Calu3 (cell line): ENCODE measurements around the gene ZIM2. TPM values are rescaled to one million over a fixed set of nuclear protein-coding genes. Genes with fewer than 3 reads are reported as not detected.
"Not testable (repeated sequence)": the region's sequence is repeated elsewhere in the genome, so short reads cannot be mapped to it uniquely, and the experiment has no call there.

Experiments
- BruUV-seq: library from RNA; stranded (reverse); fragments of 400-500 nt; replicated peaks from 2 replicates; lab custom pipeline; 2021; lab: Mats Ljungman, UMichigan
- CTCF ChIA-PET: fragments of 300-600 bp; sonication (Branson Sonifier 250); formaldehyde crosslinking; loops from one replicate; lab custom pipeline; 2022; ENCODE audit warnings: antibody characterized with exemption; lab: Charles Lee
- DNase-seq: peaks from one replicate; pipeline ENCODE4 v3.0.0; 2022
- H3K27ac Mint-ChIP-seq: one replicate; pipeline ENCODE4 v1.8.0; 2022; ENCODE audit warnings: mixed read lengths; ENCODE audit not compliant: unreplicated experiment
- H3K27me3 Mint-ChIP-seq: one replicate; pipeline ENCODE4 v1.8.0; 2022; ENCODE audit warnings: mixed read lengths; ENCODE audit not compliant: unreplicated experiment
- H3K36me3 Mint-ChIP-seq: one replicate; pipeline ENCODE4 v1.8.0; 2022; ENCODE audit warnings: mild to moderate bottlenecking, moderate library complexity, mixed read lengths; ENCODE audit not compliant: insufficient read depth, unreplicated experiment
- H3K4me1 Mint-ChIP-seq: one replicate; pipeline ENCODE4 v1.8.0; 2022; ENCODE audit warnings: mild to moderate bottlenecking, low read depth, mixed read lengths; ENCODE audit not compliant: unreplicated experiment
- H3K4me3 Mint-ChIP-seq: one replicate; pipeline ENCODE4 v1.8.0; 2022; ENCODE audit warnings: mild to moderate bottlenecking, low read depth, moderate library complexity, mixed read lengths; ENCODE audit not compliant: unreplicated experiment
- H3K9me3 Mint-ChIP-seq: one replicate; pipeline ENCODE4 v1.8.0; 2022; ENCODE audit warnings: low read depth, mixed read lengths; ENCODE audit not compliant: unreplicated experiment
- intact Hi-C: fragments of 100-400 bp; cut with micrococcal nuclease; formaldehyde crosslinking; loops from one replicate; pipeline ENCODE4 v1.10.0; 2022; ENCODE audit not compliant: unreplicated experiment
- total RNA-seq: library from RNA; stranded (reverse); gene quantifications from 2 replicates; pipeline ENCODE4 v1.2.3, GENCODE V29; 2022
- TF ChIP-seq, protein P1 (sequence below): fragments of 200-600 bp; IDR thresholded peaks from one replicate; pipeline ENCODE4 v1.8.0; 2022; ENCODE audit warnings: antibody characterized with exemption; ENCODE audit not compliant: unreplicated experiment

Gene ZIM2
- total RNA-seq, 1 experiment from 2014 or later, result not detected

DNA sequence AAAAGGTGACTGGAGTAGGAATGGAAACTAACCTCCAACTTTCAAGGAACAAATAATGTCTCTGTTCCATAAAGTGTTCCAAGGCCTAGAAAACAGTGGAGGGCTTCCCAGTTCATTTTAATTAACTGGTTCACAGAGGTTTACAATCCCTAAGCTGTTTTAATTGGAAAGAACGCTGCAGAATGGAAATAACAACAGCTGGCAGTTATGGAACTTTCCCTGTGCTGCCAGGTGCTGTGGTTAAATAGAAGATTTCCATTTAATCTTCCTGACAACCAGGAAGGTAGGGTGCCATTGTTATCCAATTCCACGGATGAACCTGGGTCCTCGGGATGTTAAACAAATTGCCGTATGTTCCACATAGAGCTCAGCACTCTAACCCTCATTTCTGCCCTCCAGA, 22.2 kb upstream of the ZIM2 start:
- H3K9me3 Mint-ChIP-seq, result peaks cover 20% of the 10 kb centered on the region
- CTCF ChIA-PET, result interaction anchor here (0.9 kb wide), 1 partner anchor 12 kb away, joined by 3 read pairs; no protein-coding TSS in a partner anchor

DNA sequence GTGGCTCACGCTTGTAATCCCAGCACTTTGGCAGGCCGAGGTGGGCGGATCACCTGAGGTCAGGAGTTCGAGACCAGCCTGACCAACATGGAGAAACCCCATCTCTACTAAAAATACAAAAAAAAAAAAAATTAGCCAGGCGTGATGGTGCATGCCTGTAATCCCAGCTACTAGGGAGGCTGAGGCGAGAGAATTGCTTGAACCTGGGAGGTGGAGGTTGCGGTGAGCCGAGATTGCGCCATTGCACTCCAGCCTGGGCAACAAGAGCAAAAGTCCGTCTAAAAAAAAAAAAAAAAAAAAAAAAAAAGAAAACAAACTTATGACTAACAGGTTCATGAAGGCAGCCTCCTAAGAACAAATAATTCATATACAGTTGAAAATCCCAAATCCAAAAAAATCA, 19.9 kb upstream of the ZIM2 start:
- BruUV-seq, DNase-seq, H3K27ac Mint-ChIP-seq, intact Hi-C loops, H3K27me3 Mint-ChIP-seq, H3K4me3 Mint-ChIP-seq, H3K4me1 Mint-ChIP-seq, H3K36me3 Mint-ChIP-seq: not testable (repeated sequence)
- H3K9me3 Mint-ChIP-seq, result peaks cover 27% of the 10 kb centered on the region
- CTCF ChIA-PET, result interaction anchor here (0.7 kb wide), 1 partner anchor 39 kb away, joined by 5 read pairs; no protein-coding TSS in a partner anchor

More for the DNA sequence above, 22.2 kb upstream of the ZIM2 start:
- no peaks in the 10 kb centered on the region for H3K36me3 Mint-ChIP-seq
- TF ChIP-seq, protein P1, sequence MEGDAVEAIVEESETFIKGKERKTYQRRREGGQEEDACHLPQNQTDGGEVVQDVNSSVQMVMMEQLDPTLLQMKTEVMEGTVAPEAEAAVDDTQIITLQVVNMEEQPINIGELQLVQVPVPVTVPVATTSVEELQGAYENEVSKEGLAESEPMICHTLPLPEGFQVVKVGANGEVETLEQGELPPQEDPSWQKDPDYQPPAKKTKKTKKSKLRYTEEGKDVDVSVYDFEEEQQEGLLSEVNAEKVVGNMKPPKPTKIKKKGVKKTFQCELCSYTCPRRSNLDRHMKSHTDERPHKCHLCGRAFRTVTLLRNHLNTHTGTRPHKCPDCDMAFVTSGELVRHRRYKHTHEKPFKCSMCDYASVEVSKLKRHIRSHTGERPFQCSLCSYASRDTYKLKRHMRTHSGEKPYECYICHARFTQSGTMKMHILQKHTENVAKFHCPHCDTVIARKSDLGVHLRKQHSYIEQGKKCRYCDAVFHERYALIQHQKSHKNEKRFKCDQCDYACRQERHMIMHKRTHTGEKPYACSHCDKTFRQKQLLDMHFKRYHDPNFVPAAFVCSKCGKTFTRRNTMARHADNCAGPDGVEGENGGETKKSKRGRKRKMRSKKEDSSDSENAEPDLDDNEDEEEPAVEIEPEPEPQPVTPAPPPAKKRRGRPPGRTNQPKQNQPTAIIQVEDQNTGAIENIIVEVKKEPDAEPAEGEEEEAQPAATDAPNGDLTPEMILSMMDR, result no peak
- H3K27ac Mint-ChIP-seq, result no peak overlapping the region
- DNase-seq, result no peak
- H3K27me3 Mint-ChIP-seq, result no peaks in the 10 kb centered on the region
- BruUV-seq, result no TSS peak
- H3K4me1 Mint-ChIP-seq, result no peaks in the 10 kb centered on the region
- intact Hi-C loops, result no loop called here
- no peak overlapping the region for H3K4me3 Mint-ChIP-seq

DNA sequence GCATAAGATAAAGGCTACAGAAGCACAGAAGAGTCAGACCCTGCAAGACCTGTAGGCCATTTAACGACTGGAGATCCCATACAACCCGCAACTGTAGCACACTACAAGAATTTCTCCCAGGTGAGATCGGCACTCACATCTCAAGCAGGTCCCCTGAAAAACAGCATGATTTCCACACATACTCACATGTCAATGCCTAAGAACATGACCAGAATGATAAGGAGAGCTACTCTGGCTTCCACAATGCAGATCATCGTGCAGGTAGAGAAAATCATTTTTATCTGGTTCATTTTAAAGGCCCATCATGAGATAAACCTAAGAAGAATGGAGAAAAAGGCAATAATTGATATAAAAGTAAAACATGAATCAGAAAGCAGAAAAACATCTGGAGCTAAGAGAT, 17.5 kb upstream of the ZIM2 start:
- Mint-ChIP-seq H3K27me3 (no peaks in the 10 kb centered on the region), H3K36me3 (no peaks in the 10 kb centered on the region), H3K4me3 (no peak overlapping the region), H3K4me1 (no peaks in the 10 kb centered on the region), H3K27ac (no peak overlapping the region), H3K9me3 (peaks cover 21% of the 10 kb centered on the region)
- intact Hi-C loops, result no loop called here
- CTCF ChIA-PET, result interaction anchor here (1.1 kb wide), 1 partner anchor 31 kb away, joined by 4 read pairs; no protein-coding TSS in a partner anchor
- TF ChIP-seq, protein P1, result no peak
- BruUV-seq, result no TSS peak
- no peak for DNase-seq

DNA sequence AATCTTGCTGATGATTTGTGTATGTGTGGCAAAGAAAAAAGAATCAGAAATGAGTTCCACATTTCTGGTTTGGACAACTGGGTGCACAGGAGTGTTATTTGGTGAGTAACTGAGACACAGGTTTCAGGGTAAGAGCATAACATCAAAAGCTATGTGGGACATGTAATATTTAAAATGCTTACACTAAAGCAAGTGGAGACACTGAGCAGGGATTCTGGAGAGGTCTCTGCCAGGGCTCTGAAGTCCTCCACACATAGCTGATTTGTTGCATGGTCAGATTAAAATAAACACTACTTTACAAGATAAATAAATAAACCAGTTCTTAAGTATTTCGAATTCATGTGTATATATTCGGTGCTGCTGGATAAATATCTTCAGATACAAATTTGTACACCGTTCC, 16.3 kb upstream of the ZIM2 start:
- Mint-ChIP-seq H3K4me3 (no peak overlapping the region), H3K9me3 (peaks cover 25% of the 10 kb centered on the region), H3K36me3 (no peaks in the 10 kb centered on the region), H3K4me1 (no peaks in the 10 kb centered on the region), H3K27me3 (no peaks in the 10 kb centered on the region), H3K27ac (no peak overlapping the region)
- intact Hi-C loops, result no loop called here
- TF ChIP-seq, protein P1, result no peak
- CTCF ChIA-PET, result interaction anchor here (1.1 kb wide), 1 partner anchor 32 kb away, joined by 4 read pairs; no protein-coding TSS in a partner anchor
- no TSS peak for BruUV-seq
- DNase-seq, result no peak

DNA sequence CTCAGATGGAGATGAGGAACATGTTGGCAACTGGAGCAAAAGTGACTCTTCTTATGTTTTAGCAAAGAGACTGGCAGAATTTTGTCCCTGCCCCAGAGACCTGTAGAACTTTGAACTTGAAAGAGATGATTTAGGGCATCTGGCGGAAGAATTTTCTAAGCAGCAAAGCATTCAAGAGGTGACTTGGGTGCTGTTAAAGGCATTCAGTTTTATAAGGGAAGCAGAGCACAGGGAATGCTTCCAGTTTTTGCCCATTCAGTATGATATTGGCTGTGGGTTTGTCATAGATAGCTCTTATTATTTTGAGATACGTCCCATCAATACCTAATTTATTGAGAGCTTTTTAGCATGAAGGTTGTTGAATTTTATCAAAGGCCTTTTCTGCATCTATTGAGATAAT, 11.8 kb upstream of the ZIM2 start:
- DNase-seq, CTCF ChIA-PET, H3K4me1 Mint-ChIP-seq, H3K4me3 Mint-ChIP-seq, intact Hi-C loops, H3K27me3 Mint-ChIP-seq, H3K27ac Mint-ChIP-seq, BruUV-seq, H3K36me3 Mint-ChIP-seq: not testable (repeated sequence)
- H3K9me3 Mint-ChIP-seq, result peaks cover 24% of the 10 kb centered on the region
